ENCODE results near the gene TBC1D16.

TBC1D16 gene

DNA sequence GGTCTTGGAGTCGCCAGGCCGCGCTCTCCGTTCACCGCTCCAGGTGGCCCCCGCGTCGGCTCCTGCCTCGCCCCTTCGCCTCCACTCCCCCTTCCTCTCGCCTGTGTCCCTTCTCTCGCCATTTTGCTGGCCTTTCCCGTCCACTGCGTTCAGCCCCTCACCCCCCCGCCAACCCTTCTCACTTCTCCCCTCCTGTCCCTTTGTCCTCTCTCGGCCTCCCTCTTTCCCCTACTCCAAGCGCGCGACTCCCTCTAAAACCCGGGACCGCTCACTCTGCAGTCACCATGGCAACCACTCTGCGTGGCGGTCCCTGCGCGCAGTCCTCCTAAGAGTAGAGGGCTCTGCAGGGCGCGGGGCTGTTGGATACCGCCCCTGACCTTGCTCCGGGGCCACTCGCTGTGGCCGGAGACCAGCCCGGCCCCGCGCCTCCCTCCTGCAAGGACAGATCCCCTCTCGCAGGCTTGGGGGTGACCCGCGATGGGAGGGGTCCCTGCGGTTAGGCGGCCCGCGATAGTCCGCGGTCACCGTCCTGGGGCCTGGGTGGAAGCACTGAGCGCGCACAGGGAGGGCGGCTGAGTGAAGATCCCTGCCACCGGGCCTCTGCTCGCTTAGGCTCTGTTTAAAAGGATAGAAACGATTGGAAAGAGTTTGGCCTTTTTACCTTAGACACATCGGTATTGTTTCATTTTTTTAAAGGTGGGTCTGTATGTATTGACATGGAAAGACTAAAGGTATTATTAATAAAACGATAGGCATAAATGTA is 1.2 kb upstream of the TBC1D16 start:
- TF ChIP-seq, protein P1, sequence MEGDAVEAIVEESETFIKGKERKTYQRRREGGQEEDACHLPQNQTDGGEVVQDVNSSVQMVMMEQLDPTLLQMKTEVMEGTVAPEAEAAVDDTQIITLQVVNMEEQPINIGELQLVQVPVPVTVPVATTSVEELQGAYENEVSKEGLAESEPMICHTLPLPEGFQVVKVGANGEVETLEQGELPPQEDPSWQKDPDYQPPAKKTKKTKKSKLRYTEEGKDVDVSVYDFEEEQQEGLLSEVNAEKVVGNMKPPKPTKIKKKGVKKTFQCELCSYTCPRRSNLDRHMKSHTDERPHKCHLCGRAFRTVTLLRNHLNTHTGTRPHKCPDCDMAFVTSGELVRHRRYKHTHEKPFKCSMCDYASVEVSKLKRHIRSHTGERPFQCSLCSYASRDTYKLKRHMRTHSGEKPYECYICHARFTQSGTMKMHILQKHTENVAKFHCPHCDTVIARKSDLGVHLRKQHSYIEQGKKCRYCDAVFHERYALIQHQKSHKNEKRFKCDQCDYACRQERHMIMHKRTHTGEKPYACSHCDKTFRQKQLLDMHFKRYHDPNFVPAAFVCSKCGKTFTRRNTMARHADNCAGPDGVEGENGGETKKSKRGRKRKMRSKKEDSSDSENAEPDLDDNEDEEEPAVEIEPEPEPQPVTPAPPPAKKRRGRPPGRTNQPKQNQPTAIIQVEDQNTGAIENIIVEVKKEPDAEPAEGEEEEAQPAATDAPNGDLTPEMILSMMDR (IDR thresholded peaks at IDR 0.05), result no peak
- intact Hi-C loops (cut with DNase I; ENCODE audit: low total_unique reads), result no loop called here
- Histone ChIP-seq H3K4me3 (peak overlapping the region; percentile 69 to 71), H3K36me3 (peaks cover 0 to 13% (median 0%) of the 10 kb centered on the region in 3 donors), H3K27me3 (no peaks in the 10 kb centered on the region), H3K9me3 (no peaks in the 10 kb centered on the region), H3K4me1 (peaks cover 0 to 21% (median 11%) of the 10 kb centered on the region in 4 donors), H3K27ac (peak overlapping the region; percentile 85 to 91)
- DNase-seq, result no peak

DNA sequence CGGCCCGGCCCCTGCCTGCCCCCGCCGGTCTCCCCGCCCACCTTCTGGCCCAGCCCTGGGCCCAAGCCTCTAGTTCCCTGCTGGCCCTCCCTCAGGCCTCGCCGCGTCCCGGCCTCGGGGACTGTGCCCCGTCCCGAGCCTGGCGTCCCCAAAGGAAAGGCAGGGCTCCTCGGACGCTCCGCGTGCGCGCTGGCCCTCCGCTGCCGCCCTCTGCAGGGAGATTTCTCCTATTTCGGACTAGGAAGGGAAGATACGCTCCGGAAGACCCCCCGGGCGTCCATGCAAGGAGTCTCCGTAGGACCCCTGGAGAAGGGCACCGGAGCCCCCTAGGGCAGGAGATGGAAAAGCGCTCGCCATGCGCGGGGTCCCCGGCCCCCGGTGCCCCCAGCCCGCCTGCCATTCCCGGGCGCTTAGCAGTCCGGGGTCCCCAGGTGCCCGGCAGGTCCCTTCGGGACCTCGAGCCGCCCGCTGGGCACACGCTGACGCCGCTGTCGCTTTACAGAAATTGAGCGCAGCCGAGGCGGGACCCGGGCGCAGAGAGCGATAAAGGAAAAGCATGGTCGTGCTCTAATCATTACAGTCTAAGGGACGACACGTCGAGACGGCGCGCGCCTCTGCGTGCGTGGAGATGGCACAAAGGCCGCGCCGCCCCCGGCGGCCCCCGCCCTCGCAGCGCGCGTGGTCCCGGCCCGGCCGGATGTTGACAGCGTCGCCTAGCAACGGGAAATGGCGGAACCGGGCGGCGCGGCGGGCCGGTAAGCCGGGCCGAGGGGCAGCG is 454 bp upstream of the TBC1D16 start, which contains the start of gene CCDC40:
Gene CCDC40 (plus strand): TSS at position 706 of the 778 bp plus-strand sequence. CDS start 21 bp downstream, at position 727.
- TF ChIP-seq, protein P1 (IDR thresholded peaks at IDR 0.05), result no peak
- no peaks in the 10 kb centered on the region for H3K9me3 ChIP-seq
- intact Hi-C loops (cut with DNase I; ENCODE audit: low total_unique reads), result no loop called here
- peak within 1 kb of the TSS; percentile 69 to 71 for H3K4me3 ChIP-seq
- H3K27me3 ChIP-seq, result no peaks in the 10 kb centered on the region
- peaks cover 0 to 29% (median 12%) of the 10 kb centered on the region in 4 donors for H3K4me1 ChIP-seq
- peak; percentile 80 to 92 for DNase-seq
- H3K27ac ChIP-seq, result peak within 1 kb of the TSS; percentile 85 to 91
- peaks cover 0 to 9% (median 0%) of the 10 kb centered on the region in 3 donors for H3K36me3 ChIP-seq

DNA sequence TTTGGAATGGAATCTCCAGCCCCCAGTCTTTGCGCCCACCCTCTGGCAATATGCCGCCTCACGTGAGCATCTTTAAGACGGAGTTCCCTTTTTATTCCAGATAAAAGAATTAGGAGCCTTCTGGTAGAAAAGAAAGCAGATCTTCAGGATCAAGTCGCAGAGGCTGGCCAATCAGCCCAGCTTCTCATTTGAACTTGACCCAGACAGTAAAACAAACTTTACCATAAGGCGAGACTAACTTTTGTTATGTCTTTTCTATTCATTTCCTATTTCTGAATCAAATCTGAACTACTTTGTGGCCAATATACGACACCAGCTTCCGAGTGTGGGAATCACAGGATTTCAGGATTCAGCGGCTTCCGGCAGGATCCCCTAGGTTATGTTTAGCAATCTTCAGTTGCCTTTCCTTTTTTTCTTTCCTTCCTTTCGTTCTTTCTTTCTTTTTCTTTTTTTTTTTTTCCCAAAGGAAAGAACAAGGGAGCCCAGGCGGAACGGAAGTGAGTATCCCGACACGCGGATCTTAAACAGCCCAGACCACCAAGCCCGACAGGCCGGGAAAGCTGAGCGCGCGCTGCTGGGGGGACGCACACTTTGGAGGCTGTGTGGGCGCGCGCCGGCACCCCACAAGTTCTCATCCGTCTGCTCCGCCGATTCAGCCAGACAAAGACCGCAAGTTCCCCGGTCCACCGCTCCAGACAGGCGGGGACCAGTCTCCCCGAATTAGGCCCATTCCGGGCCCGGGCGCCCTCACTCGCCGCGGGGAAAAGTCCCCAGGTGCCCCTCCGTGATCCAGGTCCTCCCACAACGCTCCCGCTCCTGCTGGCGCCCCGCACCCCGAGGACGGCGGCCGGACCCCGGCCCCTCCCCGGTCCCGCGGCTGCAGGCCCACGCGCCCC is 633 bp downstream of the TBC1D16 start:
- Histone ChIP-seq H3K9me3 (no peaks in the 10 kb centered on the region), H3K27me3 (no peaks in the 10 kb centered on the region), H3K4me3 (peak overlapping the region; percentile 69 to 71), H3K4me1 (peaks cover 0 to 40% (median 20%) of the 10 kb centered on the region in 4 donors), H3K36me3 (peaks cover 0 to 4% (median 0%) of the 10 kb centered on the region in 3 donors), H3K27ac (peak overlapping the region; percentile 82 to 85)
- TF ChIP-seq, protein P1 (IDR thresholded peaks at IDR 0.05), result no peak
- intact Hi-C loops (cut with DNase I; ENCODE audit: low total_unique reads), result no loop called here
- no peak for DNase-seq

DNA sequence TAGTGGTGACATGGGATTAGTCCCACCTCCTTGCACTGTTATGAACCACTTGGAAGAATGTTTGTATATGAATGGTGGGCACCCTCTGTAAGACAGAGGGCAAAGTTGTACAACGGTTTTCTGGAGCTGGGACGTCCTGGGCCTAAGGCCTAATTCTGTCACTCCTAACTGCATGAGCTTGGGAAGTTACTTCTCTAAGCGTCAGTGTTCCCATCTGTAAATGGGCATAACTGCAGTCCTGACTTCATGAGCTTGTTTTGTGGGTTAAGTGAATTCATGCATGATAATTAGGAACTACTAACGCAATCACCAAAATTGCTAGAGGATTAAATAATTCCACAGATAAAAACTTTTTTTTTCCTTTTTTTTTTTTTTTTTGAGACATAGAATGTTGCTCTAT is 1.8 kb downstream of the TBC1D16 start:
- no peaks in the 10 kb centered on the region for H3K9me3 ChIP-seq
- no peaks in the 10 kb centered on the region for H3K36me3 ChIP-seq
- H3K27me3 ChIP-seq, result no peaks in the 10 kb centered on the region
- no peak overlapping the region for H3K4me3 ChIP-seq
- intact Hi-C loops (cut with DNase I; ENCODE audit: low total_unique reads), result no loop called here
- H3K27ac ChIP-seq, result no peak overlapping the region
- TF ChIP-seq, protein P1 (IDR thresholded peaks at IDR 0.05), result no peak
- no peak for DNase-seq
- H3K4me1 ChIP-seq, result peaks cover 0 to 52% (median 32%) of the 10 kb centered on the region in 4 donors

DNA sequence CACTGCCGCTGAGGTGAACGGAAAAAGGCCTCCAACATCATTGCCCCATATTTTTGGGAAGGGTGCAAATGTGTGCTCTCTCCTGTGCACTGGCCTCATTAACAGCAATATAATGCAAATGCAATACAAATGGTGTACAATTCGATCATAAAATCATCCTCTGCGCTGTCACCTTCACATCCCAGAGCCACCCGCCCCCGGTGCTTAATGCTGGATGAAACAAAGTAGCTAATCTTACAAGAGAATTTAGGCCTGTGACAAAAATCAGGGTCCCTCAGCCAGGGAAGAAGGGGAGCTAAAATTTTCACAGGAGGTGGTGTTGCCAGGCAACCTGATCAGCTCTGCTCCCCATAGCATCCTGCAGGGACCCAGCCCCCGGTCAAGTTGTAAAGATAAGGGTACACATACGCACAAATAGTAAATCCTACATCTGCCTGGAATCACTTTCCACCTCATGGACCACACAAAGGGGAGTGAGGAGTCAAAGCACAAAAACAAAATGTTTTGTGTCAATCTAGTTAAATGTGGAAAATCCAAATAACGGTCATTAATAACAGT is 3.0 kb downstream of the TBC1D16 start:
- no peak overlapping the region for H3K4me3 ChIP-seq
- DNase-seq, result no peak
- H3K4me1 ChIP-seq, result peaks cover 0 to 63% (median 42%) of the 10 kb centered on the region in 4 donors
- intact Hi-C loops (cut with DNase I; ENCODE audit: low total_unique reads), result no loop called here
- no peak overlapping the region for H3K27ac ChIP-seq
- H3K36me3 ChIP-seq, result no peaks in the 10 kb centered on the region
- no peaks in the 10 kb centered on the region for H3K9me3 ChIP-seq
- TF ChIP-seq, protein P1 (IDR thresholded peaks at IDR 0.05), result no peak
- H3K27me3 ChIP-seq, result no peaks in the 10 kb centered on the region
